NCI-H82 treated with DMSO at 0.1 percent for 48 hours (cell line): ENCODE measurements around the gene C1orf53.
"Not testable (repeated sequence)": the region's sequence is repeated elsewhere in the genome, so short reads cannot be mapped to it uniquely, and the experiment has no call there.

Experiments
- DNase-seq: peaks from one replicate; lab custom pipeline; 2025; ENCODE audit not compliant: unreplicated experiment; lab: John Stamatoyannopoulos, UW

The C1orf53 gene

DNA sequence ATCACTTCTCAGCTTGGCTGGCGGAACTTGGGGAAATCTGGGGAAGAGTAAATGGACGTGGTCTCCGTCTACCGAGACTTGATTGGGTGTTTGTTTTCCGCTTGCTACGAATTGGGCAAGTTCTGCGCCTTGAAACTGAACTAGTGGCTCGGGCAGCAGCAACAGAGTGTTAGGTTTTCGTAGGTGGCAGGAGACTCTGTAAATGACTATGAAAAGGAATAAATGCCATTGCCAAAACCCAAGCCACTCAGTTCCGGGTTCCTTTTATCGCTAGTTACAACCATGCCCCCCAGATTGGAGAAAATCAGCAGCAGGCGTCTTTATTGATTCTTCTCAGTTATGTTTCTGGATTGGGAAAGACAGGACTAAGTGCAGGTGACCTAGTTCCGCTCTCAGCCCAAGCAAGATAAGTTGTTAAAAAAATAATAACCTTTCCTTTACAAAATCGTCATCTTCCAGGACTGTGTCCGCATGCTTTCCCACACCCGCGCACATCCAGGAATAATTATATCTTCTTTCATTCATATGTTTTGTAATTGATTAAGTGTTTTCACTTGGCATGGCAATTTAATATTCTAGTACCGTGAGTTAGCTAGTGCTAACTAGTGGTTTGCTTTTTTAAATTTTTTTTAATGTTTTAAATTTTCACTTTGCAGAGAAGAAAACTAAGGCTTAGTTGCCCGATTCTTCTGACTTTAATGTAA is 18.1 kb downstream of the C1orf53 start:
- no peak for DNase-seq

DNA sequence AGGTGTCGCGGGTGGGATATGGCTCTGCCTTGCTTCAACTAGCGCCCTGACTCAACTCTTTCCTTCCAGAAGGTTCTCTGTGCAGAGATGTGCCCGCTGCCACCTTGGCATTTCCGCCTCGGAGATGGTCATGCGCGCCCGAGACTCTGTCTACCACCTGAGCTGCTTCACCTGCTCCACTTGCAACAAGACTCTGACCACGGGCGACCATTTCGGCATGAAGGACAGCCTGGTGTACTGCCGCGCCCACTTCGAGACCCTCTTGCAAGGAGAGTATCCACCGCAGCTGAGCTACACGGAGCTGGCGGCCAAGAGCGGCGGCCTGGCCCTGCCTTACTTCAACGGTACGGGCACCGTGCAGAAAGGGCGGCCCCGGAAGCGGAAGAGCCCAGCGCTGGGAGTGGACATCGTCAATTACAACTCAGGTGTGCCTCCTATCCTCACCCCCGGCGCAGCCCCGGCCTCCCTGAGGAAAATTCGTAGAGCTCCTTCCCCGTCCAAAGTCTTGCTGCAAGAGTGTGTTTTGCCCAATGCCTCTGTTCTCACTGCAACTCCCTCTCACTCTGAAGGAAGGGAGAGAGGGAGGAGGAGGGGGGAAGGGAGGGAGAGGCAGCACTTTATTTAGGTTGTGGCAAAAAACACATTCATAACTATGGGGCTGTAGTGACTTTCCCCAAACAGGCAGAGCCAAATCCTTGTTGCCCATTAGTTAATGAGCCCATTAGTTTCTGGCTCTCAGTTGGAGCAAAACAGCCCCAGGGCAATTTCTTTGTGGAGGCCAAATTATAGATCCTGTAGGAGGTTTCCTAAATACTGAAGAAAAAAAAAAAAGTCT is 19.0 kb downstream of the C1orf53 start:
- DNase-seq = no peak

DNA sequence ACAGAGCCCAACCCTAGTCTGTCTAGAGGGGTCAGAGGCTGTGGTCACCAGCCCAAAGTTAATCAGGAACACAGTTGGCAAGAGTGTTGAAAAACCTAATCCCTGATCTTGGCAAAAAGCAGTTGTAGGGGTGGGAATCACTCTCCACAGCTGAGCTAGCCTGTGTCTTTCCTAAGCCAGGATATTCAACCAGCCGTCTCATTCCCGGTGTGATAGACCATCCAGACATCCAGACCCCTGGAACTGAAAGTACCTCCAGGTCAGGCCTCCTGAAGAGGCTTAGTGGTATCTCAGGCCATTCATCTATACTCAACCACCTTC is 19.6 kb downstream of the C1orf53 start:
- DNase-seq = no peak

DNA sequence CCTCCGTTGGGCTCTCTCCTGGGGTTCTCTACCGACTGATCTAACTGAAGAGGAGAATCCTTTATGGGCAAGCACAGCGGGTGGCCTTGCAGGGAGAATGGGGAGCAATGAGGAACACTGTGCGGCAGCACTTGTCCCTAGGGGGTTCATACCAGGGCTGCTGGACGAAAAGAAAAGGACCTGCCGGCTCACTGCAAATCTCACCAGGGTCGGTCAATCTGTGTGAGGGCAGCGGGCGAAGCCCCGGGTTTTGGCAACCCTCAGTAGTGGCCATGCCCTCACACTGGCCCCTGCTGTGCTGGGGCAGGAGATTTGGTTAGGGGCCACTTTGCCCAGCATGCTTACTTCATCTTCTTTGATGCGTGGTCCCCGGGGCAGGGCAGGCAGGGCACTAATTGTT is 20.6 kb downstream of the C1orf53 start:
- no peak for DNase-seq

DNA sequence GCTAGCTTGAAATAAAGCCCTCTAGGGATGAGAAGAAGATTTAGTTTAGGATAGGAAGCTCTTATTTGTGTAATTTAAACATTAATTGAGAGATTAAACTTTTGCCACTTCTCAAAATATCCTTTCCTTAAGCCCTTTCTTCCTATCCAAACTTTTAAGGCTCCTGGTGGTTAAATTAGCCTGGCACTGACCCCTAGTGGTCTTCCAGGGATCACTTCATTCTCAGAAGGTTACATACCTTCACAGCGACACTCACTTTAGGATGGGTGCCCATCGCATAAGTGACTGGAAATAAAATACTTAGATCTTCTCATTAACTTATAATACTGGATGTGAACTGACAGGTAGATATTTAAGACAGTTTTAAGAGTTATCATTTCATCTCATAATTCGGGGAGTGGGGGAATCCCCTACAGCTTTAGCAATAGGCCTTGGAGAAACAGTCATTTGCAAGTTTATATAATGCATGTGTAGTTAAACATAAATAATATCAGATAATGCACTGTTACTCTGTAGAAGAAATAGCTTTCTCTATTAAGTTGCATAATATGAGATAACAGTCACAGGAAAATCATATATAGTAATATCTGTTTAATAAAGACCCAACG is 22.2 kb downstream of the C1orf53 start:
- peak; percentile 52 for DNase-seq

DNA sequence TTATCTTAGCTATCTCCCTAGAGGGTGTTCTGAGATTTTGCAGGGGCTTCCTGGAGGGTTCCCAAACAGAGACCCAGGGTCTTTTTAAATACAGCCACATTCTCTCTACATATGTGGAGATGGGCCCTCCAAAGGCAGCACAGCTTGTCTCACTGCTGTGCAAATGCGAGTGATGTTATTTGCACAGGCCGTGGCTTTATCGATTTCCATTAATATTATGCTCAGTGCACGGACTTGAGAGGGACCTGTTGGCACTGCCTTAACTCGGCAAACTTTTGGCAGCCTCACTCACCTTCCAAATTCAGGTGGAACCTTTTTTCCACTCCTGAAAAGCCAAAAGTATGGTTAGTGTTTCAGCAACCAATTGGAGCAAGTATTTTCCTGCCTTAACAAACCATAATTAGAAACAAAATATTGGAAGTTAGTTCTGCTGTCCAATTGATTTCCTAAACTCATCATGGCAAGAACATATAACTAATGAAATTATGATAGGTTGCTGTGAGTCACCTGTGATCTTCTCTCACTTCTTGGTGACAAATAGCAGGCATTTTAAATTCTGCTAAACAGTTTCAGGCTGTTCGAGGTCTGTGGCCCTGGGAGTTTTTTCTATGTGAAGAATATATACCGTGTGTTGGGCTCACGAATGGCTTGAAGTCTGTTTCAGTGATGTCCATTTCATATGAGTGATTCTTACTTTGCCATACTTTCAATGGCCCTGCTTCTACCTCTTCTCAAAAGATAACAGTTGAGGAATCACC is 25.7 kb downstream of the C1orf53 start:
- no peak for DNase-seq

DNA sequence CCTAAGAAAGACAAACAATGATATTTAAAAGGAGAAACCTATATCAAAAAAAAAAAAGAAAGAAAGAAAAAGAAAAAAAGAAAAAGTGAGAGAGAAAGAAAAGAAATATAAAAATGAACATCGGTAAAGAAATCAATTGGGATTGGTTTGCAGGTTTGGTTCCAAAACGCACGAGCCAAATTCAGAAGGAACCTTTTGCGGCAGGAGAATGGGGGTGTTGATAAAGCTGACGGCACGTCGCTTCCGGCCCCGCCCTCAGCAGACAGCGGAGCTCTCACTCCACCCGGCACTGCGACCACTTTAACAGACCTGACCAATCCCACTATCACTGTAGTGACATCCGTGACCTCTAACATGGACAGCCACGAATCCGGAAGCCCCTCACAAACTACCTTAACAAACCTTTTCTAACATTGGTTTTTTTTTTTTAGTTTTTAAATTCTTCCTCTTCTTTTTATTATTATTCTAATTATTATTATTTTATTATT is 26.5 kb downstream of the C1orf53 start:
- no peak for DNase-seq

DNA sequence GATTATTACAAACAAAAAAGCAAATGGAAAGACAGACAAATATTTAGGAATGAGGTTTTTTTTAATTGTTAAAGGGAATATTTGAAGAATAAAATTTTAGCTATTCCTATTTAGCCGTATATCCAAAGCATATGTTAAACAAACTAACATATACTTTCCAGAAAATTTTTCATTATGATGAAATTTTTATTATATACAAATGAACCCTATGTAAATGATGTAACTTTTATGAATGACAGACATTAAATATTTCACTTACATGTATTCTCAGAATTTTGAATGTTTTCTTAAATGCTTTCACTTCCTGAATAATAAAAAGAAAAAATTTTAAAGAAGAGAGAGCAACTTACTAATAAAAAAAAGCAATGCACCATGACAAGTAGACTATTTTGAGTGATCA is 30.6 kb downstream of the C1orf53 start:
- DNase-seq = no peak

DNA sequence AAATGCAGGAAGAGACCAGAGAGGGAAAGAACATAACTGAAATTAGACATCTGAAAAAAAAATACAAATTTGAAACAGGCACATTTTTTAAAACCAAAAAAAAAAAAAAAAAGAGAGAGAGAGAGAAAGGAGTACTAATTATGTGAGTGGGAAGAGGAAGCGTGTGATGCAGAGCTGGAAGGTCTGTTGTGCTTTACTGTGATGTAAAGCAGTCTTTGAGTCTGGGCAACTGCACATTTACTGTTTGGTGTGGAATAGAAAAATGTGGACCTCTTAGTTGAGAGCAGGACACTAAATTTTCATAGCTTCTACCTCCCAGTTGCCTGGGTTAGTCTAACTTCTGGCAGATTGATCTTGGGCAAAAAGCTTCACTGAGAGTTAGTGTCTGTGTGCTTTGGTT is 31.2 kb downstream of the C1orf53 start:
- DNase-seq = no peak

DNA sequence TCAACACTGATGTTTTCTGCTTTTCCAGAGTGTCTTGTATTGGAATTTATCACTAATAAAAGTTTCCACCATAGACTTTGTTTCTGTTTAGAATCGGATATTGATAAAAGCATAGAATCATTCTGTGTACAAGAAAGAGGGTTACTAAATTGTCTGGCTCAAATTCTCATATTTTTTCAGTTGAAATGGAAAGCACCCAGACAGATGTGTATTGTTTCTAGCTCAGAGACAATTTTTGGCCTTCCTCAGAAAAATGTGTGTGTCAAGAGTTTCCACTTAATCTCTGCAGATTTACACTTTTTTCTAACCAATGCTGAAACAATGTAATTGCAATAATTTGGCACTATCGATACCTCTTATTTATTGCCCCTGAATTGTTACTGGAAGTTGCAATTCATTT is 35.0 kb downstream of the C1orf53 start:
- no peak for DNase-seq

DNA sequence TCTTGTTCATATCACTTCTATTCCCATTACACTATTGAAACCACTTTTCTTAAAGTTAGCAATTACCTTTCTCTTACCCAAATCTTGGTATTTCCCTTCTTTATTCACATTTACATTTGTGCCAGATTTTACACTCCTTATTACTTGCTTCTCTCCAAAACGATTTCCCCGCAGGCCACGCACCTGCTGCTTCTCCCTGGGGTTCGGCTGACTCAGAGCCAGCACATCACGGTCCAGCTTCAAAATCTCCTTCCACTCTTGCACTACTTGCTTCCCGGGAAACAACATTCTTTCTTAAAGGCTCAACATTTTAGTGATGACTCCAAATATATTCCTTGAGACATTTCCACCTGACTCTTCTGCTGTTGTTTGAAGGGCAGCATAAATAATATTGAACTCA is 35.5 kb downstream of the C1orf53 start:
- DNase-seq = no peak

DNA sequence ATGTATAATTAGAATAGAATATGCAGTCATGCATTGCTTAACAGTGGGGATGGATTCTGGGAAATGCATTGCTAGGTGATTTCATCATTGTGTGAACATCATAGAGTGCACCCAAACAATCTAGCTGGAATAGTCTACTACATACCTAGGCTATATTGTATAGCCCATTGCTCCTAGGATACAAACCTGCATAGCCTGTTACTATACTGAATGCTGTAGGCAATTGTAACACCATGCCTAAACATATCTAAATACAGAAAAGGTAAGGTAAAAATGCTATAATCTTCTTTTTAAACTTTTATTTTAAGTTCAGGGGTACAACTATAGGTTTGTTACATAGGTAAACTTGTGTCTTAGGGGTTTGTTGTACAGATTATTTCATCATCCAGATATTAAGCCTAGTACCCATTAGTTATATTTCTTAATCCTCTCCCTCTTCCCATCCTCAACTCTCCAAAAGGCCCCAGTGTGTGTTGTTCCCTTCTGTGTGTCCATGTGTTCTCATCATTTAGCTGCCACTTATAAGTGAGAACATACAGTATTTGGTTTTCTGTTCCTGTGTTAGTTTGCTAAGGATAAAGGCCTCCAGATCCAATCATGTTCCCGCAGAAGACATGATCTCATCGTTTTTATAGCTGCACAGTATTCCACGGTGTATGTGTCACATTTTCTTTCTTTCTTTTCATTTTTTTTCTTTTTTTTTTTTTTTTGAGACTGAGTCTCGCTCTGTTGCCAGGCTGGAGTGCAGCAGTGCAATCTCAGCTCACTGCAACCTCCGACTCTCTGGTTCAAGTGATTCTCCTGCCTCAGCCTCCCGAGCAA is 36.9 kb downstream of the C1orf53 start:
- DNase-seq = not testable (repeated sequence)

DNA sequence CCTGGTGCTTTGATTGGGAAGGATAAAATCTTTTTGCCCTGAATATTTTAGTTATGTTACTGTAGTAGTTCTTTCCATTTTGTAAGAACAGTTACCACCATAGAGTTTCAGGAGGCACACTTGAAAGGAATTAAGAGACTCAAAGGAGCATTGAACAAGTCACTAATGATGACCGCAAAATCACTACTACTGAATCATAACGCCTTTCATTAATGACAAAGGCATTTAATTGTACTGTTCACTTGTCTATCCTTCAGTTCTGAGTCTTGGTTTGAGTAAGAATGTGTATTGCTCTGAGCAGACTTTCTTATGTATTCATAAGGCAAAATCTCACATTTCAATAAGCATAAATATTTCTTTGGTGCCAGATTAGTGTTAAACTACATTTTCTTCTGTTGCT is 39.6 kb downstream of the C1orf53 start:
- no peak for DNase-seq

DNA sequence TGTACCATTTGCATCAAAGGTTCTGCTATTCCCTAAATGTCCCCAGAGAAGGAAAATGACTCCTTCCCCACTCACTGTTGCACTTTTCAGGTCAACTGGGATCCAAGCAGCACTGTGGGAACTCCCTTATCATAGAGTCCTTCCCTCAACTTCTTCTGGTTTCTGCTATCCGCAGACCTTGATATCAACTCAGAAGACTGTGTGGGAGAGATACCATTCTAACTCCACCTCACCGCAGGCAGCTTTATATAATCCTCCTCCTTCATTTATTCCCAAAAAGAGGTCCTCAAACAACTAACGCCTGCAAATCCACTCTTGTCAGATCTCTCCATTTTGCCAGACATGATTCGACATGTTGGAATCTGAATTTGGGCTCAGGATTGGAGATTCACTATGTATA is 42.1 kb downstream of the C1orf53 start:
- no peak for DNase-seq

DNA sequence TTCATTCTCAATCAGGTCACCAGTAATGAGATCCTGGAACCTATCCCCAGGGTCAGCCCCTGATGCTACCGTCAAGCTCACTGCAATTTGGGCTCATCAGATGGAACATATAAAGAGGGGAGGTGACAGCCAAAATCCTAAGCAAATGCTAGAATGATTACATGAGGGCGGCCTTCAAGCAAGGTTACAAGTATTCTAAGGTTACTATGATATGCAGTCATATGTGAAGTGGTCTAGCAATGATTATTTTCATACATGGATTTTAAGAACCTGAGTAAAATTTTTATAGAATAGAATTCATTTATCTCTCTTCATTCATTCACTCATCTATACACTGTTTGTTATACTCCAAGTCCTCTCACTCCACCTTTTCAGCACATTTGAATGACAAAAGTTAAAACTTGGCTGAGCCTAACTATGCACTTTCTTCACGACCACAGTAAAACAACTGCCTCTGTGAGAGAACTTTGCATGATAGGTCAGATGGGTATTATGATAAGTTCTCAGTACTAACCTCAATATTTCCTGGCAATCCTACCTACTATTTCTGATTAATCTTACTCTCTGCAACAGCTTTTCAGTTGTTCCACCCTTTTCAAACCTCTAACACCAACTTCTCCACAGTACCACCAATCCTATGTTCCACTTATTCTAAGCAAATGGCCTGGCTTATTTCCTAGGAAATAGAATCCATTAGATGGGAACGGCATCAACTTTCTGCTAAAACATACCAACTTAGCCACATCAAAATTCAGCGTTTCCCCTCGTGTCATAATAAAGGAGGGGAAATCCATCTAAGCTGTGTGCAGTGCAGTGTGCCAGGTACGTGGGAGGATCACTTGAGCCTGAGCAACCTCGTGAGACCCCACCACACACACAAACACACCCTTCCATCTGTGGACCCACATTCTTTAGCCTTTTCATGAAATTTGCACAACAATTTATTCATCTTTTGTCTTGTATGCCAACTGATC is 46.8 kb downstream of the C1orf53 start:
- DNase-seq = no peak

DNA sequence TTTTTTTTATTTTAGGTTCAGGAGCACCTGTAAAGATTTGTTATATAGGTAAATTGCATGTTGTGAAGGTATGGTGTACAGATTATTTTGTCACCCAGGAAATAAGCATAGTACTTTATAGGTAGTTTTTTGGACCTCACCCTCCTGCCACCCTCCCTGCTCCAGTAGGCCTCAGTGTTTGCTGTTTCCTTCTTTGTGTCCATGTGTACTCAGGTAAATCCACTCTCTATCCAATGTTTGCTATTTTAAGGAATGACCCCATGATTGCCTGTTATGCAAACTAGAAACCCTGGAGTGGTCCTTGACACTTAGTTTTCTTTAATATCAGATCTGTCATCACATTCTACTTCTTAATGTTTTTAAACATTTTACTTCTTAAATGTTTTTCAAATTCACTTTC is 48.7 kb downstream of the C1orf53 start:
- DNase-seq = no peak

DNA sequence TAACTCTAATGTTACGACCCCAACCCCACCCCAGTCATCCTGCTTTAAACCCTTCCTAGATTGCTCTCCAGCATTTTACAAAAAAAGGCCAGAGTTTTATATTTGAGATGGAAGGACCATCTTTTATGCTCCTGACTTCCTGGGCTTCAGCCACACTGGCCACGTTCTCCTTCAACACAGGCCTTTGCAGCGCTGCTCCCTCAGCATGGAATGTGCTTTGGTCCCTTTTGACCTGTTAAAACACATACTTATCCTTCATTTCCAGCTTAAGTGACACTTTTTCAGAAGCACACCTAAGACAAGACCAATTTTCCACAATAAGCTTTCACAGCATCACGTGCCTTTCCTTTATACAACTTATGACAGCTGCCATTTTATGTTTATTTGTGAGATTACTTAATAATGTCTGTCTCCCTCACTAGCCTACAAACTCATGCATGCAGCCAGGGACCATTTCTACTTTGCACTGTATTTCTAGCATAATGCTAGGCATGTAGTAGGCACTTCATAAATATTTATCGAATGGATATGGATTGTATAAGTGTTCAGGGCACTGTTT is 49.3 kb downstream of the C1orf53 start:
- no peak for DNase-seq

DNA sequence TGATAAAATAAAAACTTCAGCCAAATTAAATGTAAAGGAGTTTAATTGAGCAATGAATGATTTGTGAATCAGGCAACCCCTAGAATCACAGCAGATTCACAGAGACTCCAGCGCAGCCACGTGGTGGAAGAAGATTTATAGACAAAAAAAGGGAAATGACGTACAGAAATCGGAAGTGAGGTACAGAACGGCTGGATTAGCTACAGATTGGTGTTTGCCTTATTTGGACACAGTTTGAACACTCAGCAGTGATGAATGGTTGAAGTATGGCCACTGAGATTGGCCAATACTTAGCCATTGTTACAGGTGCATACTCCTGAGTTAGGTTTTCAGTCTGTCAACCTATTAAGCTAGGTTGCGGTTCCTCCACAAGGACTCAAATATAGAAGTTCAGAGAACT is 51.0 kb downstream of the C1orf53 start:
- DNase-seq = not testable (repeated sequence)
